Neural cell (in vitro differentiated cells): ENCODE measurements around the gene NGEF. TPM values are rescaled to one million over a fixed set of nuclear protein-coding genes. Genes with fewer than 3 reads are reported as not detected.

Source experiments
- H2AFZ ChIP-seq: fragments of 200-600, 300-800 bp; sonication (generic), shearing (Covaris generic); 2 replicates; pipeline ENCODE4 v1.6.0; 2014; ENCODE audit warnings: low read depth, mild to moderate bottlenecking, antibody characterized with exemption, low read length, moderate library complexity
- H3F3A ChIP-seq: fragments of 200-600 bp; shearing (Covaris generic); 2 replicates; pipeline ENCODE4 v1.6.1; 2016; ENCODE audit warnings: mild to moderate bottlenecking, moderate library complexity, mixed read lengths, antibody characterized with exemption, low read length; ENCODE audit not compliant: insufficient read depth, poor library complexity, severe bottlenecking
- H3K27ac ChIP-seq: fragments of 200-600, 300-800 bp; sonication (generic), shearing (Covaris generic); 2 replicates; pipeline ENCODE4 v1.5.1; 2014; ENCODE audit warnings: mild to moderate bottlenecking, low read length, moderate library complexity
- H3K27me3 ChIP-seq: fragments of 300-800, 200-600 bp; sonication (generic), shearing (Covaris generic); 2 replicates; pipeline ENCODE4 v1.6.0; 2014; ENCODE audit warnings: mild to moderate bottlenecking, low read depth, low read length, moderate library complexity; ENCODE audit not compliant: insufficient read depth
- H3K36me3 ChIP-seq: fragments of 300-800, 200-600 bp; sonication (generic), shearing (Covaris generic); 2 replicates; pipeline ENCODE4 v1.5.1; 2014; ENCODE audit warnings: mild to moderate bottlenecking, antibody characterized with exemption, low read length, moderate library complexity; ENCODE audit not compliant: insufficient read depth
- H3K4me2 ChIP-seq: fragments of 300-800, 200-600 bp; sonication (generic), shearing (Covaris generic); 2 replicates; pipeline ENCODE4 v1.6.0; 2014; ENCODE audit warnings: mild to moderate bottlenecking, low read length
- H3K4me3 ChIP-seq: fragments of 300-800, 200-600 bp; sonication (generic), shearing (Covaris generic); 2 replicates; pipeline ENCODE4 v1.5.1; 2014; ENCODE audit warnings: mild to moderate bottlenecking, low read length, moderate library complexity
- H3K79me2 ChIP-seq: fragments of 200-600 bp; shearing (Covaris generic); replicated peaks from 2 replicates; pipeline ENCODE4 v1.6.0; 2014; ENCODE audit warnings: mild to moderate bottlenecking, low read length, moderate library complexity; ENCODE audit not compliant: insufficient read depth
- H3K9ac ChIP-seq: fragments of 300-800, 200-600 bp; sonication (generic), shearing (Covaris generic); 2 replicates; pipeline ENCODE4 v1.6.1; 2016; ENCODE audit warnings: mild to moderate bottlenecking, low read length, mixed read lengths
- H3K9me2 ChIP-seq: fragments of 200-600 bp; shearing (Covaris generic); 2 replicates; pipeline ENCODE4 v1.6.1; 2016; ENCODE audit warnings: mild to moderate bottlenecking, low read length, mixed read lengths; ENCODE audit not compliant: insufficient read depth
- H3K9me3 ChIP-seq: fragments of 200-600, 300-800 bp; sonication (generic), shearing (Covaris generic); 2 replicates; pipeline ENCODE4 v1.6.1; 2016; ENCODE audit warnings: mild to moderate bottlenecking, mixed run types, low read length, moderate library complexity, mixed read lengths
- H4K20me1 ChIP-seq: fragments of 200-600 bp; shearing (Covaris generic); 2 replicates; pipeline ENCODE4 v1.6.1; 2016; ENCODE audit warnings: mild to moderate bottlenecking, mixed run types; ENCODE audit not compliant: insufficient read depth
- CTCF ChIP-seq: fragments of 450-650 bp; IDR thresholded peaks from 2 replicates; pipeline ENCODE4 v1.5.1; 2014; ENCODE audit warnings: antibody characterized with exemption, mild to moderate bottlenecking, moderate library complexity; ENCODE audit not compliant: poor library complexity, severe bottlenecking
- EP300 ChIP-seq: fragments of 450-650 bp; conservative IDR thresholded peaks from 2 replicates; pipeline ENCODE4 v1.6.1; 2014; ENCODE audit warnings: antibody characterized with exemption, mild to moderate bottlenecking, moderate library complexity; ENCODE audit not compliant: poor library complexity, severe bottlenecking
- EZH2 ChIP-seq: fragments of 200-600, 300-800 bp; shearing (Covaris generic), sonication (generic); IDR thresholded peaks from 2 replicates; pipeline ENCODE4 v1.6.1; 2014; ENCODE audit warnings: antibody characterized with exemption, low read length, borderline replicate concordance, mild to moderate bottlenecking; ENCODE audit not compliant: insufficient read depth, poor library complexity, severe bottlenecking
- MXI1 ChIP-seq: fragments of 450-650 bp; conservative IDR thresholded peaks from 2 replicates; pipeline ENCODE4 v1.6.1; 2014; ENCODE audit warnings: antibody characterized with exemption, mild to moderate bottlenecking; ENCODE audit not compliant: poor library complexity, severe bottlenecking
- POLR2AphosphoS5 ChIP-seq: IDR thresholded peaks from 2 replicates; pipeline ENCODE4 v1.6.1; 2012
- RAD21 ChIP-seq: fragments of 450-650 bp; conservative IDR thresholded peaks from 2 replicates; pipeline ENCODE4 v1.6.1; 2014; ENCODE audit warnings: antibody characterized with exemption, mild to moderate bottlenecking, moderate library complexity
- REST ChIP-seq: IDR thresholded peaks from 2 replicates; pipeline ENCODE4 v1.6.1; 2012; ENCODE audit warnings: borderline replicate concordance
- SMC3 ChIP-seq: fragments of 450-650 bp; conservative IDR thresholded peaks from 2 replicates; pipeline ENCODE4 v1.6.1; 2014; ENCODE audit warnings: antibody characterized with exemption, mild to moderate bottlenecking, moderate library complexity; ENCODE audit not compliant: poor library complexity
- TAF1 ChIP-seq: IDR thresholded peaks from 2 replicates; pipeline ENCODE4 v1.6.1; 2012; ENCODE audit warnings: low read depth
- polyA plus RNA-seq: library from polyadenylated mRNA; depleted of rRNA; stranded (reverse); fragments of >200 nt; gene quantifications from 2 replicates; pipeline ENCODE4 v1.2.3, GENCODE V29; 2014

NGEF gene
- polyA plus RNA-seq, 1 donor from 2014 or later, result 5.2 TPM

GRCh38 chr2:232924433-232924832, 88.6 kb downstream of the NGEF start:
- TF ChIP-seq SMC3 (no peak), REST (no peak), CTCF (no peak), RAD21 (no peak), TAF1 (no peak), EP300 (no peak), POLR2AphosphoS5 (no peak), MXI1 (no peak), EZH2 (no peak)
- peaks cover 2% of the 10 kb centered on the region for H3K9me3 ChIP-seq
- H3K9ac ChIP-seq, result no peak overlapping the region
- H4K20me1 ChIP-seq, result no peaks in the 10 kb centered on the region
- H3F3A ChIP-seq, result no peaks in the 10 kb centered on the region
- H3K79me2 ChIP-seq, result no peaks in the 10 kb centered on the region
- no peak overlapping the region for H3K4me2 ChIP-seq
- peaks cover 46% of the 10 kb centered on the region for H3K27me3 ChIP-seq
- no peaks in the 10 kb centered on the region for H3K9me2 ChIP-seq
- H2AFZ ChIP-seq, result no peak overlapping the region
- H3K36me3 ChIP-seq, result no peaks in the 10 kb centered on the region
- no peak overlapping the region for H3K27ac ChIP-seq
- H3K4me3 ChIP-seq, result no peak overlapping the region

GRCh38 chr2:232920760-232921159, 92.3 kb downstream of the NGEF start:
- no peaks in the 10 kb centered on the region for H3K79me2 ChIP-seq
- TF ChIP-seq CTCF (no peak), EP300 (no peak), EZH2 (no peak), RAD21 (no peak), MXI1 (no peak), SMC3 (no peak), REST (no peak), POLR2AphosphoS5 (no peak), TAF1 (no peak)
- H2AFZ ChIP-seq, result no peak overlapping the region
- no peaks in the 10 kb centered on the region for H3K9me2 ChIP-seq
- H3K4me2 ChIP-seq, result no peak overlapping the region
- peaks cover 20% of the 10 kb centered on the region for H3K27me3 ChIP-seq
- H3K9ac ChIP-seq, result no peak overlapping the region
- H3K36me3 ChIP-seq, result no peaks in the 10 kb centered on the region
- no peak overlapping the region for H3K4me3 ChIP-seq
- H3K9me3 ChIP-seq, result peaks cover 2% of the 10 kb centered on the region
- H3F3A ChIP-seq, result no peaks in the 10 kb centered on the region
- H3K27ac ChIP-seq, result no peak overlapping the region
- no peaks in the 10 kb centered on the region for H4K20me1 ChIP-seq
